EL (cell line): ENCODE data around the gene EBF3.
A peak's percentile ranks its signal among the peaks of the same experiment; 100 is the strongest.

Experiments
- DNase-seq: peaks from one replicate; pipeline ENCODE4 v3.0.0-alpha.2; 2016

Gene EBF3

GRCh38 chr10:129963641-129964501 lies at the start of gene EBF3:
TSS of gene EBF3 (minus strand) at chr10:129964274. CDS start at chr10:129963768, 506 bp downstream.
- DNase-seq, result peak; percentile 57

GRCh38 chr10:130013335-130014262 lies 49.5 kb upstream of the EBF3 start:
- DNase-seq, result no peak

GRCh38 chr10:130012129-130012528 lies 48.1 kb upstream of the EBF3 start:
- DNase-seq, result no peak

- no peak for DNase-seq
Observed at GRCh38 chr10:130010653-130011052, 46.6 kb upstream of the EBF3 start.

- DNase-seq, result no peak
Observed at GRCh38 chr10:130009228-130009627, 45.2 kb upstream of the EBF3 start.

- DNase-seq, result no peak
Observed at GRCh38 chr10:130003787-130004613, 39.9 kb upstream of the EBF3 start.

- DNase-seq, result no peak
Observed at GRCh38 chr10:130003166-130003565, 39.1 kb upstream of the EBF3 start.

- DNase-seq, result no peak
Observed at GRCh38 chr10:130002606-130003005, 38.5 kb upstream of the EBF3 start.

- no peak for DNase-seq
Observed at GRCh38 chr10:130000918-130001317, 36.8 kb upstream of the EBF3 start.

GRCh38 chr10:129999140-129999539 lies 35.1 kb upstream of the EBF3 start:
- no peak for DNase-seq

GRCh38 chr10:129993621-129994020 lies 29.5 kb upstream of the EBF3 start:
- peak; percentile 84 for DNase-seq

- DNase-seq, result no peak
Observed at GRCh38 chr10:129992356-129992755, 28.3 kb upstream of the EBF3 start.

- DNase-seq, result no peak
Observed at GRCh38 chr10:129982825-129983224, 18.8 kb upstream of the EBF3 start.

GRCh38 chr10:129978980-129979379 lies 14.9 kb upstream of the EBF3 start:
- no peak for DNase-seq

GRCh38 chr10:129978322-129978721 lies 14.2 kb upstream of the EBF3 start:
- no peak for DNase-seq

GRCh38 chr10:129977794-129978193 lies 13.7 kb upstream of the EBF3 start:
- DNase-seq, result no peak

- DNase-seq, result no peak
Observed at GRCh38 chr10:129973674-129974059, 9.6 kb upstream of the EBF3 start.

GRCh38 chr10:129972966-129973673 lies 9.0 kb upstream of the EBF3 start:
- no peak for DNase-seq

GRCh38 chr10:129972145-129972965 lies 8.3 kb upstream of the EBF3 start:
- DNase-seq, result no peak

GRCh38 chr10:129971381-129972144 lies 7.5 kb upstream of the EBF3 start:
- DNase-seq, result peak; percentile 56
